HUES48 (cell line): ENCODE measurements around the gene FAM131B.

ENCODE experiments used
- H3K27ac ChIP-seq: one replicate; pipeline ENCODE4 v1.7.0; 2013; ENCODE audit warnings: low read depth, low read length, inconsistent platforms
- H3K27me3 ChIP-seq: 2 replicates; pipeline ENCODE4 v1.6.1; 2013; ENCODE audit warnings: mild to moderate bottlenecking, low read length; ENCODE audit not compliant: control insufficient read depth, insufficient read depth
- H3K36me3 ChIP-seq: 2 replicates; pipeline ENCODE4 v1.6.1; 2013; ENCODE audit warnings: low read length; ENCODE audit not compliant: control insufficient read depth, insufficient read depth
- H3K4me1 ChIP-seq: 2 replicates; pipeline ENCODE4 v1.6.1; 2013; ENCODE audit warnings: mild to moderate bottlenecking, low read length; ENCODE audit not compliant: control insufficient read depth, insufficient read depth
- H3K4me3 ChIP-seq: 2 replicates; pipeline ENCODE4 v1.5.1; 2013; ENCODE audit warnings: mild to moderate bottlenecking, low read depth, low read length
- H3K9ac ChIP-seq: 2 replicates; pipeline ENCODE4 v1.6.1; 2013; ENCODE audit warnings: mild to moderate bottlenecking, low read depth, low read length, moderate library complexity
- H3K9me3 ChIP-seq: 2 replicates; pipeline ENCODE4 v1.6.1; 2013; ENCODE audit warnings: low read length; ENCODE audit not compliant: control insufficient read depth, insufficient read depth

FAM131B gene

GRCh38 chr7:143329471-143330170 lies 32.9 kb downstream of the FAM131B start:
- H3K4me1 ChIP-seq = peaks cover 5% of the 10 kb centered on the region; the same call in 1 of the 2 replicates
- H3K27ac ChIP-seq = no peak overlapping the region
- H3K9me3 ChIP-seq = no peaks in the 10 kb centered on the region
- H3K9ac ChIP-seq = no peak overlapping the region
- no peaks in the 10 kb centered on the region for H3K36me3 ChIP-seq
- no peaks in the 10 kb centered on the region for H3K27me3 ChIP-seq
- no peak overlapping the region for H3K4me3 ChIP-seq

GRCh38 chr7:143327903-143328302 lies 34.6 kb downstream of the FAM131B start:
- Histone ChIP-seq H3K27ac (no peak overlapping the region), H3K4me3 (no peak overlapping the region), H3K27me3 (no peaks in the 10 kb centered on the region), H3K9ac (no peak overlapping the region), H3K4me1 (peaks cover 8% of the 10 kb centered on the region; the same call in 1 of the 2 replicates), H3K9me3 (no peaks in the 10 kb centered on the region), H3K36me3 (no peaks in the 10 kb centered on the region)

GRCh38 chr7:143325240-143325639 lies 37.3 kb downstream of the FAM131B start:
- Histone ChIP-seq H3K9me3 (no peaks in the 10 kb centered on the region), H3K4me3 (no peak overlapping the region), H3K9ac (no peak overlapping the region), H3K4me1 (peaks cover 8% of the 10 kb centered on the region; the same call in 1 of the 2 replicates), H3K36me3 (no peaks in the 10 kb centered on the region), H3K27me3 (no peaks in the 10 kb centered on the region), H3K27ac (no peak overlapping the region)

GRCh38 chr7:143323653-143324052 lies 38.9 kb downstream of the FAM131B start:
- H3K27ac ChIP-seq = no peak overlapping the region
- H3K27me3 ChIP-seq = no peaks in the 10 kb centered on the region
- H3K9me3 ChIP-seq = no peaks in the 10 kb centered on the region
- no peak overlapping the region for H3K4me3 ChIP-seq
- no peaks in the 10 kb centered on the region for H3K36me3 ChIP-seq
- H3K4me1 ChIP-seq = peaks cover 8% of the 10 kb centered on the region; the same call in 1 of the 2 replicates
- no peak overlapping the region for H3K9ac ChIP-seq

- no peak overlapping the region for H3K9ac ChIP-seq
Measured at GRCh38 chr7:143322760-143323633, 39.5 kb downstream of the FAM131B start.

GRCh38 chr7:143321734-143322133 lies 40.8 kb downstream of the FAM131B start:
- Histone ChIP-seq H3K9ac (no peak overlapping the region), H3K4me1 (peaks cover 8% of the 10 kb centered on the region; the same call in 1 of the 2 replicates), H3K4me3 (no peak overlapping the region), H3K36me3 (no peaks in the 10 kb centered on the region), H3K27me3 (no peaks in the 10 kb centered on the region), H3K27ac (no peak overlapping the region), H3K9me3 (no peaks in the 10 kb centered on the region)

More at GRCh38 chr7:143322760-143323633, 39.5 kb downstream of the FAM131B start:
- no peaks in the 10 kb centered on the region for H3K9me3 ChIP-seq
- no peaks in the 10 kb centered on the region for H3K36me3 ChIP-seq
- no peaks in the 10 kb centered on the region for H3K27me3 ChIP-seq
- peaks cover 8% of the 10 kb centered on the region; the same call in 1 of the 2 replicates for H3K4me1 ChIP-seq
- H3K4me3 ChIP-seq = no peak overlapping the region
- no peak overlapping the region for H3K27ac ChIP-seq

GRCh38 chr7:143321242-143321641 lies 41.3 kb downstream of the FAM131B start:
- H3K4me3 ChIP-seq = no peak overlapping the region
- H3K9ac ChIP-seq = no peak overlapping the region
- no peaks in the 10 kb centered on the region for H3K9me3 ChIP-seq
- H3K4me1 ChIP-seq = peaks cover 8% of the 10 kb centered on the region; the same call in 1 of the 2 replicates
- H3K36me3 ChIP-seq = no peaks in the 10 kb centered on the region
- H3K27me3 ChIP-seq = no peaks in the 10 kb centered on the region
- no peak overlapping the region for H3K27ac ChIP-seq

- Histone ChIP-seq H3K27me3 (no peaks in the 10 kb centered on the region), H3K9ac (no peak overlapping the region), H3K4me1 (peaks cover 5% of the 10 kb centered on the region; the same call in 1 of the 2 replicates), H3K9me3 (no peaks in the 10 kb centered on the region), H3K4me3 (no peak overlapping the region), H3K36me3 (no peaks in the 10 kb centered on the region), H3K27ac (no peak overlapping the region)
Measured at GRCh38 chr7:143320620-143321019, 41.9 kb downstream of the FAM131B start.

GRCh38 chr7:143318661-143319060 lies 43.9 kb downstream of the FAM131B start:
- H3K9ac ChIP-seq = no peak overlapping the region
- H3K4me3 ChIP-seq = no peak overlapping the region
- no peaks in the 10 kb centered on the region for H3K4me1 ChIP-seq
- H3K27me3 ChIP-seq = no peaks in the 10 kb centered on the region
- H3K36me3 ChIP-seq = no peaks in the 10 kb centered on the region
- H3K9me3 ChIP-seq = no peaks in the 10 kb centered on the region
- H3K27ac ChIP-seq = no peak overlapping the region

GRCh38 chr7:143316492-143316891 lies 46.0 kb downstream of the FAM131B start:
- Histone ChIP-seq H3K4me3 (no peak overlapping the region), H3K27me3 (no peaks in the 10 kb centered on the region), H3K9me3 (no peaks in the 10 kb centered on the region), H3K27ac (no peak overlapping the region), H3K36me3 (no peaks in the 10 kb centered on the region), H3K4me1 (no peaks in the 10 kb centered on the region), H3K9ac (no peak overlapping the region)

GRCh38 chr7:143315776-143316175 lies 46.7 kb downstream of the FAM131B start, which contains the start of gene CLCN1:
Gene CLCN1 (plus strand): TSS chr7:143316111. CDS start chr7:143316213, 102 bp downstream.
- Histone ChIP-seq H3K36me3 (no peaks in the 10 kb centered on the region), H3K27ac (no peak within 1 kb of the TSS), H3K9ac (no peak within 1 kb of the TSS), H3K4me3 (no peak within 1 kb of the TSS), H3K9me3 (no peaks in the 10 kb centered on the region), H3K4me1 (no peaks in the 10 kb centered on the region), H3K27me3 (no peaks in the 10 kb centered on the region)
